ENCODE measurements around the gene LRRC36. TPM values are rescaled to one million over a fixed set of nuclear protein-coding genes. Genes with fewer than 3 reads are reported as not detected.

The LRRC36 gene
- total and polyA plus RNA-seq, 2 of the 13 experiments (the other 11 are each of a cell fraction or from before 2014, with no cell fraction given), result 0.12 to 0.15 TPM

- TF ChIP-seq ZNF260 (CRISPR knock-in tag; IDR thresholded peaks at IDR 0.05; ENCODE audit: borderline replicate concordance, low read depth), result no peak
- TF ChIP-seq KDM6A (CRISPR knock-in tag; IDR thresholded peaks at IDR 0.05; ENCODE audit: low read depth), result no peak
- no peak for TF ChIP-seq ZNF205 (CRISPR knock-in tag; IDR thresholded peaks at IDR 0.05)
- TF ChIP-seq ZMYM3 (CRISPR knock-in tag; IDR thresholded peaks at IDR 0.05), result 0 out of 2 replicates have a peak, but pooled peaks have one; percentile 9
- no peak for TF ChIP-seq ZNF788 (CRISPR knock-in tag; IDR thresholded peaks at IDR 0.05; ENCODE audit: borderline replicate concordance)
- TF ChIP-seq ZNF234 (CRISPR knock-in tag; conservative IDR thresholded peaks at IDR 0.05), result no peak
- TF ChIP-seq STAT5B (CRISPR knock-in tag; IDR thresholded peaks at IDR 0.05), result no peak
- TF ChIP-seq MXD1 (CRISPR knock-in tag; IDR thresholded peaks at IDR 0.05), result no peak
- TF ChIP-seq HDAC6 (IDR thresholded peaks at IDR 0.05; ENCODE audit: low read depth, low read length), result no peak
These were observed 48.4 kb upstream of the LRRC36 start (continued) for GRCh38 chr16:67277999-67278772.

- BruUV-seq (replicated peaks), result no TSS peak
- Histone ChIP-seq H3K36me3 (replicated peaks in 1 of 2; ENCODE audit: control insufficient read depth in 1 of 2, insufficient read depth in 2 of 2, low read length in 2 of 2) (peaks cover 3 to 14% of the 10 kb centered on the region in 2 experiments; a peak in 3 of 5 replicates), H4K20me1 (ENCODE audit: insufficient read depth, low read length) (no peaks in the 10 kb centered on the region), H3K4me1 (ENCODE audit: insufficient read depth, low read length) (peaks cover 28% of the 10 kb centered on the region), H3K27ac (ENCODE audit: extremely low read length, insufficient read depth, low read length) (peak overlapping the region; percentile 41), H3K4me2 (ENCODE audit: low read depth, low read length) (peak overlapping the region; percentile 99), H3K79me2 (ENCODE audit: insufficient read depth, low read length) (peaks cover 4% of the 10 kb centered on the region), H3K4me3 (replicated peaks in 1 of 3; ENCODE audit: insufficient read depth in 1 of 3, low read depth in 2 of 3, low read length in 3 of 3) (peak overlapping the region; percentile 57 to 89 (median 67)), H2AFZ (ENCODE audit: low read length) (no peak overlapping the region), H3K27me3 (ENCODE audit: control insufficient read depth in 1 of 2, insufficient read depth in 2 of 2, low read length in 2 of 2) (no peaks in the 10 kb centered on the region), H3K9me3 (ENCODE audit: low read length) (no peaks in the 10 kb centered on the region), H3K9ac (ENCODE audit: insufficient read depth, low read depth, low read length) (peak overlapping the region; percentile 76)
- intact Hi-C loops (cut with micrococcal nuclease; ENCODE audit: unreplicated experiment), result loop anchor here (5.0 kb wide), 1 partner anchor 188 kb away; no protein-coding TSS in a partner anchor
- in situ Hi-C loops (cut with HindIII; ENCODE audit: extremely low pct_ligation_motif_present, low pct_unique_long_range_greater_than_20kb), result no loop called here
- ChIA-PET POLR2A (interaction anchor here (0.9 to 2.6 kb wide), 4 partner anchors 9 to 167 kb away, joined by 3 to 16 read pairs (median 4); partner anchors contain the start of gene FHOD1), CTCF (ENCODE audit: low intra/inter-chr PET ratio, low total read pairs) (interaction anchor here (1.2 to 1.8 kb wide), 5 partner anchors 129 to 261 kb away, joined by 3 to 7 read pairs (median 4); partner anchors contain the start of gene ZDHHC1)
- DNase-seq (ENCODE audit: low spot score) (no peak), ATAC-seq (peak; percentile 62), FAIRE-seq (no peak)
- under 1% methylated on average over 26 of the region's 42 CpGs for WGBS (ENCODE audit: low lambda C conversion rate)
- TF ChIP-seq E2F2 (CRISPR knock-in tag; IDR thresholded peaks at IDR 0.05; ENCODE audit: borderline replicate concordance) (peak; percentile 76; the same call in 1 of the 2 replicates), ZNF331 (CRISPR knock-in tag; IDR thresholded peaks at IDR 0.05) (0 out of 2 replicates have a peak, but pooled peaks have one; percentile 25), STAG1 (CRISPR knock-in tag; IDR thresholded peaks at IDR 0.05) (peak; percentile 25), ZNF746 (CRISPR knock-in tag; IDR thresholded peaks at IDR 0.05) (no peak), MATR3 (CRISPR knock-in tag; IDR thresholded peaks at IDR 0.05) (no peak), IKZF5 (CRISPR knock-in tag; IDR thresholded peaks at IDR 0.05) (peak; percentile 34; the same call in 1 of the 2 replicates), AFF4 (CRISPR knock-in tag; IDR thresholded peaks at IDR 0.05) (0 out of 2 replicates have a peak, but pooled peaks have one; percentile 41)
These were observed 47.8 kb upstream of the LRRC36 start for GRCh38 chr16:67278773-67279295.
